ENCODE measurements around the gene SLC28A2.
"Not testable (repeated sequence)": the region's sequence is repeated elsewhere in the genome, so short reads cannot be mapped to it uniquely, and the experiment has no call there.

SLC28A2 gene

DNA sequence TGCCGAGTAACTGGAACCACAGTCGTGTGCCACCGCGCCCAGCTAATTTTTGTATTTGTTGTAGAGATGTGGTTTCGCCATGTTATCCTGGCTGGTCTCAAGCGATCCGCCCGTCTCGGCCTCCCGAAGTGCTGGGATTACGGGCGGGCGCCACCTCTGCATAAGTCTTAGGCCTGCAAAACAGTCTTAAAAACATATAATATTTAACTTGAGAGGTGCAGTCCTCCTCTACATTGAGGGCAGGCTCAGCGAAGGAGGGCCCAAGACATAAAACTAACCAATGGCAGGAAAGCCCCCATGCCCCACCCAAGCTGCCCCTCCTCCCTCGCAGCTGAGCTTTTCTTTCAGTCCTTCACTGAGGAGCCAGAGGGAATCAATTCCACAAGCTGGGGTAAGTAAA, at the start of gene SLC28A2:
TSS of gene SLC28A2 (plus strand) at position 347 of the 400 bp plus-strand sequence. CDS start 982 bp downstream, outside the sequence.
- DNase-seq (ENCODE audit: low read depth in 1 of 2, low spot score in 1 of 2) = no peak

DNA sequence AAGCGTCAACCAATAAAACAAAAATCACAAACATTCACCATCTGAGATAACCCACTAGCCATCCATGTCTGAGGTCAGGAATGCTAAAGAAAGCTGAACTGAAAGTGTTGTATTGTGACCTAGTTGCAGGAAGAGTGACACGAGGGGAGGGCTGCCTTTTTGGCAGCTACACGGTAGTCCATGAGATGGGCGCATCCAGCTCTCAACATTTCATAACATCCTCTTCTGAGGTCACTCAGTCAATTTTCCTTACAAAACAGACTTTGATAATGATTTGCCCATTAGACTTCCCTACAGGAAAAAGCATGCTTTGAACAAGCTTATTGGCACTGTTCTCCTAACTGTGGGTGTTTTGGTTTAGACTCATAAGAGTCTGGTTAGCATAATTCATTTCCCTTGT, 48.9 kb upstream of the SLC28A2 start:
- DNase-seq (ENCODE audit: low read depth in 1 of 2, low spot score in 1 of 2) = no peak

DNA sequence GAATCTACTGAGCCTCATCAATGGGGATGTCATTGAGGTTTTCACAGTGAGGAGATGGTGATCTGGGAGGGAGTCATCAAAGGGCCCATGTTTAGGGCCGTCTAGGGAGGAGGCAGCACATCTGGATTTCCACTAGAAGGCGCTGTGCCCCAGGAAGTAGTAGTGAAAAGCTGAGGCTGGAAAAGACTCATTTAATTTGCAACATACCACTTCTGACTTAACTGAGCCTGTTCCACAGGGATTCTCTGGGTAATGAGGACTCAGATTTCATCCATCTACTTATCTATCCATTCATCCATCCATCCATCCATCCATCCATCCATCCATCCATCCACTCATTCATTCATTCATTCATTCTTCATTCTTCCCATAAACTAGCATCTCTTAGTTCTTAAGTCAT, 46.8 kb upstream of the SLC28A2 start:
- DNase-seq (ENCODE audit: low read depth in 1 of 2, low spot score in 1 of 2) = peak in 1 of 2 donors; percentile 47

- no peak for DNase-seq (ENCODE audit: low read depth in 1 of 2, low spot score in 1 of 2)
These were observed 39.5 kb upstream of the SLC28A2 start for GRCh38 chr15:45212493-45212892.

DNA sequence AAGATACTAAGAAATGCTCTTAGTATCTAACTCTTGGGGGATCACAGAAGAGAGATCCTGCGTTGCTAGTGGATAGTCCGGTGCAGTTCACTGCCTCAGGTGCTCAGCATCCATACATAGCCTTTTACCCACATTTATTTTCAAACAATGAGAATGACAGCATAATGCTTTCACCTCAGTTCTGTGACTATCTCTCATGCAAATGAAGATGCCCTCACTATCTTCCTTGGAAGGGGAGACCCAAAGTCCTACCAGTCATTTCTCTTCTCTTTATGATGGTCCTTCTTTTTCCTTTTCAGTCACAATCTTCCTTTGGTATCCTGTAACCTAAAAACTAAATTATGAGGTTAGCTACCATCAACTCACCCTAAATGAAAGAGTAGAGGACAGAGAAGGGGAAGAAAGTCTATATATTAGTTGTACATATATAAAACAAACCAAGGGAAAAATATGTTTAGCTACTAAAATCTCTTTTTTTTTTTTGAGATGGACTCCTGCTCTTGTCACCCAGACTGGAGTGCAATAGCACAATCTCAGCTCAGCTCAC, 30.9 kb upstream of the SLC28A2 start:
- DNase-seq (ENCODE audit: low read depth in 1 of 2, low spot score in 1 of 2) = no peak

DNA sequence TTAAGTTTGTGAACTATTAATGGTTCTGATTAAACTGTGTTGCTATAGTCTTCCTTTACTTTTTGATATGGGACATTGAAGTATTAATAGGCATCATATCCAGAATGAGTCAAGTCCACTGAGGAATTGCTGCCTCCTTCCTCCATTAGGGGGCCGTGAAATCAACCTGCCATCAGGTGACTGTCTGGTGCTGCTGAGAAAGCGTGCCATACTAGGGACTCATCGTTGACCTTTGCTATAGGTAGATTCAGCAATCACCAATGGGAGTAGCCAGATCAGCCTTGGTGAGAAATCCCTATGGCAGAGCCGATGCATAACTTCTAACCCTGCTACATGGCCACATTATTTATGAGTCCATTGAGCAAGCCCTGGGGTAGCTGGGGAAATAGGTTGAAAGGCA, 30.1 kb upstream of the SLC28A2 start:
- no peak for DNase-seq (ENCODE audit: low read depth in 1 of 2, low spot score in 1 of 2)

GRCh38 chr15:45224621-45225217, 27.3 kb upstream of the SLC28A2 start:
- no peak for DNase-seq (ENCODE audit: low read depth in 1 of 2, low spot score in 1 of 2)

GRCh38 chr15:45225506-45226273, 26.3 kb upstream of the SLC28A2 start:
- DNase-seq (ENCODE audit: low read depth in 1 of 2, low spot score in 1 of 2) = no peak

GRCh38 chr15:45228931-45229330, 23.1 kb upstream of the SLC28A2 start:
- DNase-seq (ENCODE audit: low read depth in 1 of 2, low spot score in 1 of 2) = no peak

DNA sequence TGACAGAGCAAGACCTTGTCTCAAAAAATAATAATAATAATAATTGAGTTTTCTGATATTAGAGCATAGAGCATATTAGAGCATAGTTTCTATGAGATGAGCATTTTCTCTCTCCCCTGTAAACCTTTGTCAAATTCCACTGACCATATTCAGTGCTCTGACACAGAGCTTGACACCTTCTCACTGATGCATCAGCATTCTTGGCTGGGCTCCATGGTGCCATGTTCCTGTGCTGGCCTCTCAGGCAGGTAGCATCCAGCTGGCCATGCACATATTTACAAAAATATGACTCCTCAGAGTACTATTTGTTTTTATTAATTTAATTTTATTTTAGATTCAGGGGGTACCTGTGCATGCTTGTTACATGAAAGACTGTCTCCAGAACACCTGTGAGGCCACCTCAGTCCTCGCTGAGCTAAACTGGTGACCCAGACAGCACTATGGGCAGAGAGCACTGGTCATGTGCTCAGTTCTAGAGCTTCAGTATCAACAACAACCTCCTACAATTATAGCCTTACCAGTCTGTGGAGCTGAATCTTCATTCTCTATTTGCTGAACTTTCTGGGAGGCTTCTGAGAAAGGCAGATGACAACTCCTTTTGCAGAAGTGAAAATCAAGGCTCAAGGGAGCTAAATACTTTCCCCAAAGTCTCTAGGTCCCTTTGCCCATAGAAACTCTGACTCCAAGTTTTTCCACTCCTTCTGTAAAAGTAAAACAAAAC, 21.6 kb upstream of the SLC28A2 start:
- DNase-seq (ENCODE audit: low read depth in 1 of 2, low spot score in 1 of 2) = no peak

DNA sequence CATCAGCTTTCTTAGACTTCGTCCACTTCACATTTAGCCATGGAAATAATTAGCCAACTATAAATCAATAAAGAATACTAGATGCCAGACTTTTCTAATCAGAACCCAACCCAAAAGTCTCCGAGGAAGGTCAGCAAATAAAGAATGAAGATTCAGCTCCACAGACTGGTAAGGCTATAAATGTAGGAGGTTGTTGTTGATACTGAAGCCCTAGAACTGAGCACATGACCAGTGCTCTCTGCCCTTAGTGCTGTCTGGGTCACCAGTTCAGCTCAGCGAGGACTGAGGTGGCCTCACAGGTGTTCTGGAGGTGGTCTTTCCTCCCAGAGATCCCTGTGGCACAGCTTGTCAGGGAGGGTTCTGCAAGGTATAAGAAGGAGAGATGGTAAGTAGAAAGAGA, 20.9 kb upstream of the SLC28A2 start:
- no peak for DNase-seq (ENCODE audit: low read depth in 1 of 2, low spot score in 1 of 2)

GRCh38 chr15:45231864-45232562, 20.0 kb upstream of the SLC28A2 start:
- no peak for DNase-seq (ENCODE audit: low read depth in 1 of 2, low spot score in 1 of 2)

DNA sequence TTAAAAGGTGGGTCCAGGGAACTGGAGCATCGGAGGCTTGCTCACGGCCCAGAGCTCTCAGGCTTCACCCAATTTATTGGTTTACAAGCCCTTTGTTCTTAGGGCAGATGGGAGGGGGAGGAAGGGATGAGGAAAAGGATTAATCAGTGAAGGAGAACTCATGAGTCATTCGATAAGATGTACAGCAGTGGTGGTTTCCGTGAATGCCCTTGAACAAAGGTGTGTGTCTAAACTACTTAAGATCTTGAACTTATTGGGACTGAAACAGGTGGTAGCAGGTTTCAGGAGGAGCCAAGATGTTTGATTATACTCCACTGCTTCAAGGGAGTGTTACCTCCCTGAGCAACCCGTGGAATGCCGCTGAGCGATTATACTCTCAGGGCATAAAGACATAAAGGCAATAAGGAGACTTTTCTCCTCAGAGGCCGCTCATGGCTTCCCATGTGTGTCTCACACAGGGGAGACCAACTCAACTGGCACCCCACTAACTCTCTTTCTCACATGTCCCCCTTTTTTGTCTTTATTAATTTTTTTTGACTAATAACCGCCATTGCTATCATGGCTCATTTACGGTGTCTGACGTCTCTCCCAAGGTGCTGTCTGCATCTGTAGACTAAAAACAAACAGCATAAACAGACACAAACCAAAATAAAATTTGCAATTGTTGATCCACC, 17.3 kb upstream of the SLC28A2 start:
- no peak for DNase-seq (ENCODE audit: low read depth in 1 of 2, low spot score in 1 of 2)

DNA sequence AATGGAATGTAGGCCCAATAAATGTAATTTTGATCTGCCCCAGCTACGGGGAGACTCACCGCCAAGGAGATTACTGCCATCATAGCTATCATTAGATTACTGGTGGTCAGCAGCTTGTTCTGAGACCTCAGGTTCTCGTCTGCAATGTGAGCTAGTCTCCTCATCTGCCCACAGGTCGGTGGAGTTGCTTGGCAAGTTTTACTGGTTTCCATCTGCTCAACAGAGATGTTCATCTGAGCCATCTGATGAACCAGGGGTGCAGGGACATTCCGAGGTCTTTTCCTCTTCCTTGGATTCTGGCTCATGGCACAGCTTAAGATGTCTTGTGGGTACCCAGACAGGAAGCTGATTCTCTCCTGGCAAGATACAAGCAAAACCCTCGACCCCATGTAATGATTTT, 15.2 kb upstream of the SLC28A2 start:
- not testable (repeated sequence) for DNase-seq (ENCODE audit: low read depth in 1 of 2, low spot score in 1 of 2)

- no peak for DNase-seq (ENCODE audit: low read depth in 1 of 2, low spot score in 1 of 2)
These were observed 9.7 kb upstream of the SLC28A2 start for GRCh38 chr15:45242289-45242688.

- DNase-seq (ENCODE audit: low read depth in 1 of 2, low spot score in 1 of 2) = no peak
These were observed 2.8 kb upstream of the SLC28A2 start for GRCh38 chr15:45249125-45249780.

DNA sequence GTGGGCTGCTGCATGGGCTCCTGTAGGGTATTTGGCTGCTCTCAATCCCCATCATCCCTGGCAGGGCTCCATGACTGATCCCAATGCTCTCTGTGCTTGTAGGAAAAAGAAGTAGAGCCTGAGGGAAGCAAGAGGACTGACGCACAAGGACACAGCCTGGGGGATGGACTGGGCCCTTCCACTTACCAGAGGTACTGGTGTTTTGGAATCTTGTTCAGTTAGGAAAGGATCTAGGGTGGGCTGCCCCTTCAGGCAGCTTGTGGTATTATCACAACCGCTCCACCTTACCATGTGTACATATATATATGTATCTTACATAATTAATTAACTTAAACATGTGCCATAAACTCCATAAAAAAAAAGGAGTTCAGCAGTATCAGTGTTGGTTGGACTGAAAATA, 1.3 kb downstream of the SLC28A2 start:
- DNase-seq (ENCODE audit: low read depth in 1 of 2, low spot score in 1 of 2) = no peak

- DNase-seq (ENCODE audit: low read depth in 1 of 2, low spot score in 1 of 2) = no peak
These were observed 2.4 kb downstream of the SLC28A2 start for GRCh38 chr15:45254405-45254804.

- not testable (repeated sequence) for DNase-seq (ENCODE audit: low read depth in 1 of 2, low spot score in 1 of 2)
These were observed 2.8 kb downstream of the SLC28A2 start for GRCh38 chr15:45254824-45255223.

DNA sequence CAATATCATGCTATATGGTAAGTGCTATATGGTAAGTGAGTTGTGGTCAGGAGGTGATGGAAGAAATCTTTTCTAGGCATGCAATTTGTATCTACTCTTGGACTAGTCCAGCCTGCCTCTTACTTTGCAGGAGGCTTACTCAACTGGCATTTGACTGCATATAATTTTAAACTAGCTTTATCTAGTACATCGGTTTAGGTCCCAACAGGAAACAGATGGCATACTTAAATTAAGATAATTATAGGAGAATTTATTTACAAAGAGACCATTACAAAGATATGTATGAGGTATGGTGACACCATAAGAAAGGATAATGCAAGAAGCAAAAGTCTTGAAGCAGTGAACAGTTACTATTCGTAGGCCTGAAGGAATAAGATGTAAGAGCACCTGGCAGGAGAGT, 7.8 kb downstream of the SLC28A2 start:
- DNase-seq (ENCODE audit: low read depth in 1 of 2, low spot score in 1 of 2) = no peak

Data from activated CD4-positive, alpha-beta T cell treated with anti-CD3 and anti-CD28 coated beads, Interleukin-2, amount 50 U/mL, for 24 hours (primary cell).